ENCODE results near the gene PRKG2.
"Not testable (repeated sequence)": the region's sequence is repeated elsewhere in the genome, so short reads cannot be mapped to it uniquely, and the experiment has no call there.

The PRKG2 gene

GRCh38 chr4:81166458-81167160 lies 48.4 kb downstream of the PRKG2 start:
- intact Hi-C loops (cut with DNase I) = no loop called here
- DNase-seq = no peak

- no peak for DNase-seq
- intact Hi-C loops (cut with DNase I) = no loop called here
Measured at GRCh38 chr4:81165861-81166430, 49.1 kb downstream of the PRKG2 start.

- intact Hi-C loops (cut with DNase I) = no loop called here
- DNase-seq = peak in 6 of 42 donors; percentile 2 to 43 (median 8)
Measured at GRCh38 chr4:81164623-81165416, 50.2 kb downstream of the PRKG2 start.

GRCh38 chr4:81164126-81164525 lies 50.9 kb downstream of the PRKG2 start:
- DNase-seq = no peak
- intact Hi-C loops (cut with DNase I) = no loop called here

GRCh38 chr4:81162752-81163458 lies 52.1 kb downstream of the PRKG2 start:
- intact Hi-C loops (cut with DNase I) = no loop called here
- no peak for DNase-seq

GRCh38 chr4:81153714-81154323 lies 61.2 kb downstream of the PRKG2 start:
- intact Hi-C loops (cut with DNase I); DNase-seq: not testable (repeated sequence)

- intact Hi-C loops (cut with DNase I) = no loop called here
- no peak for DNase-seq
Measured at GRCh38 chr4:81152839-81153713, 61.9 kb downstream of the PRKG2 start.

GRCh38 chr4:81149976-81150375 lies 65.0 kb downstream of the PRKG2 start:
- intact Hi-C loops (cut with DNase I) = no loop called here

GRCh38 chr4:81148576-81148975 lies 66.4 kb downstream of the PRKG2 start:
- no peak for DNase-seq
- intact Hi-C loops (cut with DNase I) = no loop called here

More at GRCh38 chr4:81149976-81150375, 65.0 kb downstream of the PRKG2 start:
- no peak for DNase-seq

GRCh38 chr4:81146466-81146865 lies 68.6 kb downstream of the PRKG2 start:
- intact Hi-C loops (cut with DNase I) = no loop called here
- DNase-seq = no peak

- no peak for DNase-seq
- intact Hi-C loops (cut with DNase I) = no loop called here
Measured at GRCh38 chr4:81143183-81143582, 71.8 kb downstream of the PRKG2 start.

- intact Hi-C loops (cut with DNase I) = no loop called here
- DNase-seq = no peak
Measured at GRCh38 chr4:81142744-81143143, 72.3 kb downstream of the PRKG2 start.

- intact Hi-C loops (cut with DNase I) = no loop called here
Measured at GRCh38 chr4:81137894-81138293, 77.1 kb downstream of the PRKG2 start.

GRCh38 chr4:81137446-81137845 lies 77.6 kb downstream of the PRKG2 start:
- intact Hi-C loops (cut with DNase I) = no loop called here
- no peak for DNase-seq

More at GRCh38 chr4:81137894-81138293, 77.1 kb downstream of the PRKG2 start:
- DNase-seq = no peak

- intact Hi-C loops (cut with DNase I) = no loop called here
- DNase-seq = no peak
Measured at GRCh38 chr4:81136161-81136905, 78.7 kb downstream of the PRKG2 start.

GRCh38 chr4:81135501-81135900 lies 79.5 kb downstream of the PRKG2 start:
- no peak for DNase-seq
- intact Hi-C loops (cut with DNase I) = no loop called here

- intact Hi-C loops (cut with DNase I) = no loop called here
Measured at GRCh38 chr4:81131563-81131962, 83.5 kb downstream of the PRKG2 start.

GRCh38 chr4:81131066-81131465 lies 84.0 kb downstream of the PRKG2 start:
- DNase-seq = no peak
- intact Hi-C loops (cut with DNase I) = no loop called here

More at GRCh38 chr4:81131563-81131962, 83.5 kb downstream of the PRKG2 start:
- no peak for DNase-seq
